IMR-90 (cell line): ENCODE measurements around the gene RERE. TPM values are rescaled to one million over a fixed set of nuclear protein-coding genes. Genes with fewer than 3 reads are reported as not detected.
A peak's percentile ranks its signal among the peaks of the same experiment; 100 is the strongest.

Experiments
- ATAC-seq: fragments of 200-7000 bp; cut with Tn5 transposase; 2 replicates; pipeline ENCODE4 v1.9.1; 2020; ENCODE audit warnings: low read depth, mild to moderate bottlenecking, moderate library complexity
- BruUV-seq: library from RNA; stranded (reverse); fragments of 400-500 nt; replicated peaks from 2 replicates; lab custom pipeline; 2021; lab: Mats Ljungman, UMichigan
- CTCF ChIA-PET: fragments of 300-600 bp; formaldehyde crosslinking; extraction: SDS; loops from one replicate; lab custom pipeline; 2021; ENCODE audit warnings: antibody characterized with exemption; lab: Yijun Ruan, JAX
- POLR2A ChIA-PET: fragments of 300-600 bp; sonication (Branson Sonifier 250); formaldehyde crosslinking; loops from one replicate; lab custom pipeline; 2022; ENCODE audit warnings: antibody characterized with exemption; ENCODE audit not compliant: unreplicated experiment; lab: Charles Lee
- DNase-seq: peaks from one replicate; pipeline ENCODE4 v3.0.0; 2013
- H2AFZ ChIP-seq: replicated peaks from 2 replicates; pipeline ENCODE3; 2013; ENCODE audit warnings: low read length, mild to moderate bottlenecking; ENCODE audit not compliant: poor library complexity
- H2AK5ac ChIP-seq: 2 replicates; pipeline ENCODE4 v1.6.1; 2013; ENCODE audit warnings: low read depth, low read length, inconsistent platforms
- H2AK9ac ChIP-seq: replicated peaks from 2 replicates; pipeline ENCODE3; 2013; ENCODE audit warnings: mild to moderate bottlenecking, low read depth, low read length, moderate library complexity; ENCODE audit not compliant: poor library complexity
- H2BK120ac ChIP-seq: 2 replicates; pipeline ENCODE4 v1.6.1; 2013; ENCODE audit warnings: low read depth, low read length, inconsistent platforms
- H2BK15ac ChIP-seq: 3 replicates; pipeline ENCODE4 v1.6.1; 2013; ENCODE audit warnings: low read depth, low read length, inconsistent platforms
- H2BK20ac ChIP-seq: 2 replicates; pipeline ENCODE4 v1.6.1; 2013; ENCODE audit warnings: low read depth, mild to moderate bottlenecking, inconsistent platforms, low read length, moderate library complexity
- H2BK5ac ChIP-seq: 2 replicates; pipeline ENCODE4 v1.6.1; 2013; ENCODE audit warnings: mild to moderate bottlenecking, low read depth, low read length, inconsistent platforms; ENCODE audit not compliant: poor library complexity, severe bottlenecking
- H3K14ac ChIP-seq: replicated peaks from 2 replicates; pipeline ENCODE4 v1.6.1; 2013; ENCODE audit warnings: low read depth, low read length, inconsistent platforms
- H3K18ac ChIP-seq: 2 replicates; pipeline ENCODE4 v1.6.1; 2013; ENCODE audit warnings: low read depth, low read length, control low read depth
- H3K23ac ChIP-seq: 2 replicates; pipeline ENCODE4 v1.6.1; 2013; ENCODE audit warnings: low read depth, low read length, inconsistent platforms
- H3K27ac ChIP-seq: 2 replicates; pipeline ENCODE4 v1.5.1; 2013; ENCODE audit warnings: mild to moderate bottlenecking, control low read depth, low read length; ENCODE audit not compliant: insufficient read depth
- H3K27me3 ChIP-seq: 2 replicates; pipeline ENCODE4 v1.6.1; 2013; ENCODE audit warnings: low read length; ENCODE audit not compliant: control insufficient read depth, insufficient read depth
- H3K36me3 ChIP-seq: 2 replicates; pipeline ENCODE4 v1.6.1; 2013; ENCODE audit warnings: low read length, mixed read lengths; ENCODE audit not compliant: control insufficient read depth, insufficient read depth
- H3K4ac ChIP-seq: 2 replicates; pipeline ENCODE4 v1.6.1; 2013; ENCODE audit warnings: low read depth, low read length, inconsistent platforms
- H3K4me1 ChIP-seq: 2 replicates; pipeline ENCODE4 v1.6.1; 2013; ENCODE audit warnings: low read length, mixed read lengths; ENCODE audit not compliant: control insufficient read depth, insufficient read depth
- H3K4me2 ChIP-seq: 2 replicates; pipeline ENCODE4 v1.6.1; 2013; ENCODE audit warnings: low read depth, mild to moderate bottlenecking, control low read depth, low read length, moderate library complexity
- H3K4me3 ChIP-seq: 2 replicates; pipeline ENCODE4 v1.5.1; 2013; ENCODE audit warnings: low read depth, mild to moderate bottlenecking, control low read depth, low read length, moderate library complexity; ENCODE audit not compliant: insufficient read depth
- H3K56ac ChIP-seq: 2 replicates; pipeline ENCODE4 v1.6.1; 2013; ENCODE audit warnings: low read length, inconsistent platforms; ENCODE audit not compliant: insufficient read depth; ENCODE audit errors: extremely low read depth
- H3K79me1 ChIP-seq, 2 experiments: 2 replicates each; pipeline ENCODE4 v1.6.1; 2013; ENCODE audit warnings: low read length in 2 of 2, inconsistent platforms in 1 of 2, low read depth in 1 of 2
- H3K9ac ChIP-seq: 2 replicates; pipeline ENCODE4 v1.6.1; 2013; ENCODE audit warnings: low read depth, low read length, control low read depth
- H3K9me1 ChIP-seq: 2 replicates; pipeline ENCODE4 v1.6.1; 2013; ENCODE audit warnings: low read length, inconsistent platforms; ENCODE audit not compliant: insufficient read depth
- H3K9me3 ChIP-seq: 2 replicates; pipeline ENCODE4 v1.6.1; 2013; ENCODE audit warnings: low read length; ENCODE audit not compliant: control insufficient read depth, insufficient read depth
- H4K20me1 ChIP-seq: 2 replicates; pipeline ENCODE4 v1.6.1; 2013; ENCODE audit warnings: low read length, inconsistent platforms; ENCODE audit not compliant: insufficient read depth
- H4K5ac ChIP-seq: 2 replicates; pipeline ENCODE4 v1.6.1; 2013; ENCODE audit warnings: mild to moderate bottlenecking, low read depth, low read length, control low read depth
- H4K8ac ChIP-seq, 2 experiments: 2 replicates each; pipeline ENCODE4 v1.6.1; 2013; ENCODE audit warnings: low read depth in 2 of 2, low read length in 2 of 2, control low read depth in 1 of 2, inconsistent platforms in 1 of 2
- H4K91ac ChIP-seq: 2 replicates; pipeline ENCODE4 v1.6.1; 2013; ENCODE audit warnings: low read depth, low read length, inconsistent platforms; ENCODE audit not compliant: insufficient read depth
- ELK1 ChIP-seq: fragments of 150-350 bp; IDR thresholded peaks from 2 replicates; pipeline ENCODE4 v1.6.1; 2016; ENCODE audit warnings: low read depth, mild to moderate bottlenecking, low read length, moderate library complexity, borderline replicate concordance
- FOS ChIP-seq: fragments of 150-350 bp; IDR thresholded peaks from 2 replicates; pipeline ENCODE4 v1.6.1; 2016; ENCODE audit warnings: low read depth, low read length
- MAFK ChIP-seq: IDR thresholded peaks from 2 replicates; pipeline ENCODE4 v1.6.1; 2012; ENCODE audit warnings: low read depth, low read length, improper control_type of control experiment
- NFE2L2 ChIP-seq: fragments of 150-350 bp; IDR thresholded peaks from 2 replicates; pipeline ENCODE4 v1.6.1; 2016; ENCODE audit warnings: low read depth, mild to moderate bottlenecking, low read length
- RFX5 ChIP-seq: IDR thresholded peaks from 2 replicates; pipeline ENCODE4 v1.8.0; 2012; ENCODE audit warnings: low read depth, mild to moderate bottlenecking, low read length, moderate library complexity
- SMC3 ChIP-seq: fragments of 150-350 bp; IDR thresholded peaks from 2 replicates; pipeline ENCODE4 v1.6.1; 2016; ENCODE audit warnings: low read depth, mild to moderate bottlenecking, antibody characterized with exemption, low read length, moderate library complexity
- USF2 ChIP-seq: fragments of 150-350 bp; IDR thresholded peaks from 2 replicates; pipeline ENCODE4 v1.6.1; 2017; ENCODE audit warnings: mild to moderate bottlenecking, antibody characterized with exemption, low read length, low read depth
- WGBS, 2 experiments: methylation state at CpG; one replicate each; pipeline versions ENCODE4 v1.1.5 to v1.1.7; 2013; ENCODE audit warnings: missing lambda C conversion rate in 2 of 2; ENCODE audit not compliant: insufficient read length in 1 of 2; ENCODE audit errors: extremely low coverage in 2 of 2; 5-methylcytosine and 5-hydroxymethylcytosine counted together
- dilution Hi-C: fragments of 300-500 bp; cut with HindIII; formaldehyde crosslinking; loops from one replicate; pipeline ENCODE4 v1.14.3; 2018; ENCODE audit warnings: low sequenced_read_pairs; ENCODE audit not compliant: unreplicated experiment
- in situ Hi-C: fragments of 300-500 bp; cut with MboI; formaldehyde crosslinking; loops from 3 replicates; pipeline ENCODE4 v1.14.3; 2019; ENCODE audit warnings: low sequenced_read_pairs, inconsistent platforms, mixed read lengths
- intact Hi-C: fragments of 100-400 bp; cut with micrococcal nuclease; formaldehyde crosslinking; loops from 2 replicates; pipeline ENCODE4 v1.10.0; 2022
- polyA plus RNA-seq, 3 experiments: library from polyadenylated mRNA; depleted of rRNA; stranded (reverse); fragments of >200 nt; gene quantifications; 2 replicates each; pipeline ENCODE4 v1.2.3, GENCODE V29; 2012; ENCODE audit warnings: low replicate concordance in 1 of 3
- total RNA-seq: library from RNA; depleted of rRNA; stranded (reverse); fragments of >200 nt; gene quantifications from 2 replicates; pipeline ENCODE4 v1.2.3, GENCODE V29; 2012

The RERE gene
- total and polyA plus RNA-seq, 2 of the 4 experiments (the other 2 are of a cell fraction) = 11.5 to 25.1 TPM

DNA sequence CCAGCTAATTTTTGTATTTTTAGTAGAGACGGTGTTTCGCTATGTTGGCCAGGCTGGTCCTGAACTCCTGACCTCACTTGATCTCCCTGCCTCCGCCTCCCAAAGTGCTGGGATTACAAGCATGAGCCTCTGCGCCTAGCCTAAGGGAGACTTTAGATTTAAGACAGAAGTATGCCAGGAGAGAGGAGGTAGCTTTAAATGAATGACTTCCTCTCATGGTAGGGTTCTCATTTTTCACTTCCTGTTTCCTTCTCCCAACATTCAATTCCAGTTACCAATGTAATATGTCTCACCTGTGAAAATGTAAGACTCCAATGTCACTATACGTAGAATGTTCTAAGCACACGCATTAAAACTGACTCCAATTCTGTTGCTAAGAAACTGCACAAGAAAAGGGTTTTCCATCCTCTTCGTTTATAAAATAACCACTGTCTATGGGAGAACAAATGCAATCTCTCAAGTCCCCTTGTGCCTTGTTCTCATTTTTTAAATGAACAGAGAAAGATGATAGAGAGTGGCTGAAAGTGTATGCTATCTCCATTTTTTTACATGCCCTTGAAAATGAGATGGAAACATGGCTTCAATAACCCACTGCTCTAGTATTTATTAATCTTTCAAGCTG lies 359.6 kb downstream of the RERE start:
- Histone ChIP-seq H4K8ac (no peak overlapping the region), H3K23ac (no peak overlapping the region), H3K4me2 (no peak overlapping the region), H3K14ac (no peak overlapping the region), H2AK9ac (no peak overlapping the region), H2BK15ac (no peak overlapping the region), H4K20me1 (peaks cover 11% of the 10 kb centered on the region), H3K4me3 (no peak overlapping the region), H3K9me3 (no peaks in the 10 kb centered on the region), H3K18ac (peak overlapping the region; percentile 34), H4K91ac (peak overlapping the region; percentile 1; the same call in 1 of the 2 replicates), H3K27ac (peak overlapping the region; percentile 28; the same call in 1 of the 2 replicates), H2BK120ac (no peak overlapping the region), H3K4ac (no peak overlapping the region), H3K9ac (no peak overlapping the region), H3K9me1 (peaks cover 30% of the 10 kb centered on the region), H3K79me1 (peaks cover 47 to 79% of the 10 kb centered on the region in 2 experiments), H3K36me3 (no peaks in the 10 kb centered on the region; the same call in 1 of the 2 replicates), H3K4me1 (peaks cover 30% of the 10 kb centered on the region), H3K27me3 (no peaks in the 10 kb centered on the region), H2BK20ac (no peak overlapping the region), H2AFZ (no peak overlapping the region), H2AK5ac (0 out of 2 replicates have a peak overlapping the region, but pooled peaks have one; percentile 38), H4K5ac (no peak overlapping the region; the same call in 1 of the 2 replicates), H2BK5ac (no peak overlapping the region), H3K56ac (no peak overlapping the region)
- no CpG with 5 or more reads among the region's 7 CpGs for WGBS, 2 experiments
- BruUV-seq = no TSS peak
- in situ Hi-C loops (no loop called here), intact Hi-C loops (no loop called here), dilution Hi-C loops (no loop called here)
- CTCF ChIA-PET = no interaction called here
- POLR2A ChIA-PET = no interaction called here
- no peak for TF ChIP-seq RFX5
- TF ChIP-seq MAFK = no peak
- TF ChIP-seq USF2 = no peak
- no peak for TF ChIP-seq FOS
- TF ChIP-seq SMC3 = no peak
- no peak for TF ChIP-seq NFE2L2
- no peak for TF ChIP-seq ELK1
- DNase-seq (no peak), ATAC-seq (no peak)
